ENCODE data around the gene PRSS53. TPM values are rescaled to one million over a fixed set of nuclear protein-coding genes. Genes with fewer than 3 reads are reported as not detected.
"Not testable (repeated sequence)": the region's sequence is repeated elsewhere in the genome, so short reads cannot be mapped to it uniquely, and the experiment has no call there.

The PRSS53 gene
- total RNA-seq (2014; rRNA removed; shearing (Covaris generic); ENCODE audit: low replicate concordance), result 3.2 and 4.0 TPM in 2 replicates

DNA sequence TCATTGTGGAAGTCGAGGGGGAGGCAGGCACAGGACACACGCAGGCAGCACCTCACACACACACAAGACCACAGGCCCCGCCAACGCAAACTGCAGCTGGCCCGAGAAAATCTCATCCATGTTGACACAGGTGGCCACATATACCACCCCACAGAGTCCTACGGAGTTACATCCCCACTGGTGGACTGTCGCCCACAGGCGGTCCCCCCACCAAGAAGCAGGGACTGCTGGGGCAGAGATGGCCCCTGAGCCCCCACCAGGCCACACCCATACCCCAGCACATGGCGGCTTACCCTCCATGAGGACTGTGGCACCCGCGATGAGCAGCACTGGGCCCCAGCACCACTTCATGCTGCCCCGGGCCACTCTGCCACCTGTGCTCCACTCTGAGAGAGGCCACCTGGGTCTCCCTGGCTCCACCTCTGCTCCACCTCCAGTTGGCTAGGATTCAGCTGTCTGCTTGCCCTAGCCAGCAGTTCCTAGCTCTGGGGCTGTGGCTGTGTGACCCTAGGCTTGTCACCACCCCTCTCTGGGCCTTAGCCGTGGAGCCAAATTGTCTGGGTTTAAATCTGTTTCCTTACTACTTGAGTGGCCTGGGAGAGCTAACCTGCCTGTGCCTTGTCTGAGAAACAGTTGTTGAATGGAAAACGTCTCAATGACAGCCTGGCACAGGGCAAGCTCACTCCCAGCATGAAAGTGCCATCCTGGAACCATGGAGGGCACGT is at the start of gene PRSS53:
TSS of gene PRSS53 (minus strand) at position 485 of the 725 bp plus-strand sequence. CDS start at position 351, 134 bp downstream.
- Histone ChIP-seq H3K27ac (ENCODE audit: low read length) (no peak within 1 kb of the TSS), H3K9ac (ENCODE audit: low read length) (no peak within 1 kb of the TSS), H3K4me2 (ENCODE audit: low read depth, low read length, poor library complexity, severe bottlenecking) (no peak within 1 kb of the TSS), H3K4me3 (ENCODE audit: low read length) (no peak within 1 kb of the TSS), H4K20me1 (ENCODE audit: insufficient read depth, low read depth, low read length) (peaks cover 4% of the 10 kb centered on the region; the same call in 1 of the 2 replicates), H3K79me2 (ENCODE audit: low read length) (peaks cover 20% of the 10 kb centered on the region), H3K27me3 (ENCODE audit: low read length) (no peaks in the 10 kb centered on the region), H3K9me2 (replicated peaks; ENCODE audit: insufficient read depth, low read length) (no peaks in the 10 kb centered on the region), H3K9me3 (ENCODE audit: low read length) (no peaks in the 10 kb centered on the region), H3K4me1 (ENCODE audit: low read length) (peaks cover 22% of the 10 kb centered on the region), H3K36me3 (ENCODE audit: insufficient read depth, low read length) (0 out of 2 replicates have a peak, but pooled peaks cover 4% of the 10 kb centered on the region), H2AFZ (ENCODE audit: low read length) (no peak within 1 kb of the TSS)
- no peak for DNase-seq

GRCh38 chr16:31136822-31137499 is 48.2 kb upstream of the PRSS53 start:
- H4K20me1 ChIP-seq (ENCODE audit: insufficient read depth, low read depth, low read length); H3K4me3 ChIP-seq (ENCODE audit: low read length); H3K4me2 ChIP-seq (ENCODE audit: low read depth, low read length, poor library complexity, severe bottlenecking); H3K4me1 ChIP-seq (ENCODE audit: low read length); H3K9me3 ChIP-seq (ENCODE audit: low read length); H3K9me2 ChIP-seq (replicated peaks; ENCODE audit: insufficient read depth, low read length); H3K79me2 ChIP-seq (ENCODE audit: low read length); H3K27me3 ChIP-seq (ENCODE audit: low read length); H3K27ac ChIP-seq (ENCODE audit: low read length); H2AFZ ChIP-seq (ENCODE audit: low read length); H3K36me3 ChIP-seq (ENCODE audit: insufficient read depth, low read length); H3K9ac ChIP-seq (ENCODE audit: low read length); DNase-seq: not testable (repeated sequence)

GRCh38 chr16:31136287-31136662 is 47.5 kb upstream of the PRSS53 start:
- Histone ChIP-seq H3K9me2 (replicated peaks; ENCODE audit: insufficient read depth, low read length) (no peaks in the 10 kb centered on the region), H3K79me2 (ENCODE audit: low read length) (no peaks in the 10 kb centered on the region), H3K27ac (ENCODE audit: low read length) (no peak overlapping the region), H3K27me3 (ENCODE audit: low read length) (no peaks in the 10 kb centered on the region), H2AFZ (ENCODE audit: low read length) (no peak overlapping the region), H3K9ac (ENCODE audit: low read length) (no peak overlapping the region), H3K36me3 (ENCODE audit: insufficient read depth, low read length) (no peaks in the 10 kb centered on the region), H3K4me3 (ENCODE audit: low read length) (no peak overlapping the region), H3K9me3 (ENCODE audit: low read length) (no peaks in the 10 kb centered on the region), H4K20me1 (ENCODE audit: insufficient read depth, low read depth, low read length) (no peaks in the 10 kb centered on the region), H3K4me2 (ENCODE audit: low read depth, low read length, poor library complexity, severe bottlenecking) (no peak overlapping the region), H3K4me1 (ENCODE audit: low read length) (peaks cover under 1% of the 10 kb centered on the region)
- no peak for DNase-seq

GRCh38 chr16:31135535-31136286 is 47.0 kb upstream of the PRSS53 start, which contains the start of gene PRSS8:
PRSS8 (minus strand) TSS chr16:31135727; CDS start chr16:31135498, 229 bp downstream.
- no peak within 1 kb of the TSS for H3K4me3 ChIP-seq (ENCODE audit: low read length)
- DNase-seq, result no peak
- no peaks in the 10 kb centered on the region for H4K20me1 ChIP-seq (ENCODE audit: insufficient read depth, low read depth, low read length)
- no peaks in the 10 kb centered on the region for H3K27me3 ChIP-seq (ENCODE audit: low read length)
- H3K4me1 ChIP-seq (ENCODE audit: low read length), result no peaks in the 10 kb centered on the region
- no peaks in the 10 kb centered on the region for H3K9me2 ChIP-seq (replicated peaks; ENCODE audit: insufficient read depth, low read length)
- H3K79me2 ChIP-seq (ENCODE audit: low read length), result no peaks in the 10 kb centered on the region
- H3K4me2 ChIP-seq (ENCODE audit: low read depth, low read length, poor library complexity, severe bottlenecking), result no peak within 1 kb of the TSS
- H3K36me3 ChIP-seq (ENCODE audit: insufficient read depth, low read length), result no peaks in the 10 kb centered on the region
- H3K9ac ChIP-seq (ENCODE audit: low read length), result no peak within 1 kb of the TSS
- no peaks in the 10 kb centered on the region for H3K9me3 ChIP-seq (ENCODE audit: low read length)
- H2AFZ ChIP-seq (ENCODE audit: low read length), result no peak within 1 kb of the TSS
- no peak within 1 kb of the TSS for H3K27ac ChIP-seq (ENCODE audit: low read length)

- no peak overlapping the region for H3K27ac ChIP-seq (ENCODE audit: low read length)
- H3K9me2 ChIP-seq (replicated peaks; ENCODE audit: insufficient read depth, low read length), result no peaks in the 10 kb centered on the region
- no peak overlapping the region for H2AFZ ChIP-seq (ENCODE audit: low read length)
- H3K9me3 ChIP-seq (ENCODE audit: low read length), result no peaks in the 10 kb centered on the region
- H4K20me1 ChIP-seq (ENCODE audit: insufficient read depth, low read depth, low read length), result no peaks in the 10 kb centered on the region
- H3K27me3 ChIP-seq (ENCODE audit: low read length), result no peaks in the 10 kb centered on the region
- no peak overlapping the region for H3K9ac ChIP-seq (ENCODE audit: low read length)
- no peak overlapping the region for H3K4me3 ChIP-seq (ENCODE audit: low read length)
- H3K4me2 ChIP-seq (ENCODE audit: low read depth, low read length, poor library complexity, severe bottlenecking), result no peak overlapping the region
- no peaks in the 10 kb centered on the region for H3K4me1 ChIP-seq (ENCODE audit: low read length)
- no peaks in the 10 kb centered on the region for H3K79me2 ChIP-seq (ENCODE audit: low read length)
- no peaks in the 10 kb centered on the region for H3K36me3 ChIP-seq (ENCODE audit: insufficient read depth, low read length)
- DNase-seq, result no peak
Observed at GRCh38 chr16:31134625-31135534, 46.1 kb upstream of the PRSS53 start.

- no peaks in the 10 kb centered on the region for H3K36me3 ChIP-seq (ENCODE audit: insufficient read depth, low read length)
- no peak overlapping the region for H2AFZ ChIP-seq (ENCODE audit: low read length)
- no peaks in the 10 kb centered on the region for H3K79me2 ChIP-seq (ENCODE audit: low read length)
- H3K4me3 ChIP-seq (ENCODE audit: low read length), result no peak overlapping the region
- no peaks in the 10 kb centered on the region for H3K9me3 ChIP-seq (ENCODE audit: low read length)
- no peak overlapping the region for H3K9ac ChIP-seq (ENCODE audit: low read length)
- no peak overlapping the region for H3K4me2 ChIP-seq (ENCODE audit: low read depth, low read length, poor library complexity, severe bottlenecking)
- H3K4me1 ChIP-seq (ENCODE audit: low read length), result no peaks in the 10 kb centered on the region
- H3K9me2 ChIP-seq (replicated peaks; ENCODE audit: insufficient read depth, low read length), result no peaks in the 10 kb centered on the region
- H3K27me3 ChIP-seq (ENCODE audit: low read length), result no peaks in the 10 kb centered on the region
- H3K27ac ChIP-seq (ENCODE audit: low read length), result no peak overlapping the region
- DNase-seq, result no peak
- no peaks in the 10 kb centered on the region for H4K20me1 ChIP-seq (ENCODE audit: insufficient read depth, low read depth, low read length)
Observed at GRCh38 chr16:31134091-31134571, 45.4 kb upstream of the PRSS53 start.

DNA sequence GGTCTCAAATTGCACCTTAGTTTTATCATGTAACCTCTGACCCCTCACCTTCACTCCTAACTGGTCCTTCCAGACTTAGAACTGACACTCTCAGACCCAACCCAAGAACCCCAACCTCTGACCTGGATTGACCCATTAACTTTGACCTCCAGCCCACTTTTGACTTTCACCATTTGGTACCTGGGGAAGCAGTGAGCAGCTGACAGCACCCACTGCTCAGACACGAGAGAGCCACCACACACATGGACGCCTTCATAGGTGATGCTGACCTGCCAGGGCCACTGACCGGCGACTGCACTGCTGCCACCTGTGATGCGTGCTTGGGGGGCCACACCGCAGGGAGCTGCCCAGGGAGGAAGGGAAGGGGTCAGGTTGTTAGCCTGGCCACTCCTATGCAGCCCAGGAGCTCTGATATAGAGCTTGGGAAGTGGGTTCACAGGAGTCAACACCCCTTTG is 44.3 kb upstream of the PRSS53 start:
- Histone ChIP-seq H3K79me2 (ENCODE audit: low read length) (no peaks in the 10 kb centered on the region), H3K4me1 (ENCODE audit: low read length) (no peaks in the 10 kb centered on the region), H3K36me3 (ENCODE audit: insufficient read depth, low read length) (no peaks in the 10 kb centered on the region), H3K4me2 (ENCODE audit: low read depth, low read length, poor library complexity, severe bottlenecking) (no peak overlapping the region), H3K27me3 (ENCODE audit: low read length) (no peaks in the 10 kb centered on the region), H3K4me3 (ENCODE audit: low read length) (no peak overlapping the region), H3K9me3 (ENCODE audit: low read length) (no peaks in the 10 kb centered on the region), H3K27ac (ENCODE audit: low read length) (no peak overlapping the region), H3K9me2 (replicated peaks; ENCODE audit: insufficient read depth, low read length) (no peaks in the 10 kb centered on the region), H4K20me1 (ENCODE audit: insufficient read depth, low read depth, low read length) (no peaks in the 10 kb centered on the region), H2AFZ (ENCODE audit: low read length) (no peak overlapping the region), H3K9ac (ENCODE audit: low read length) (no peak overlapping the region)
- no peak for DNase-seq

Measured in Karpas-422 (cell line).